Colonic mucosa (tissue), 4 donors: ENCODE results near the gene CDCP1. TPM values are rescaled to one million over a fixed set of nuclear protein-coding genes. Genes with fewer than 3 reads are reported as not detected.
A peak's percentile ranks its signal among the peaks of the same experiment; 100 is the strongest.

Experiments
- DNase-seq: peaks from one replicate; pipeline ENCODE4 v3.0.0-alpha.2; 2020
- H3K27ac ChIP-seq: fragments of 200-600 bp; one replicate; pipeline ENCODE4 v1.8.0; 2021
- H3K27me3 ChIP-seq: fragments of 200-600 bp; one replicate; pipeline ENCODE4 v1.8.0; 2021
- H3K36me3 ChIP-seq: fragments of 200-600 bp; one replicate; pipeline ENCODE4 v1.8.0; 2021
- H3K4me1 ChIP-seq: fragments of 200-600 bp; one replicate; pipeline ENCODE4 v1.8.0; 2021; ENCODE audit warnings: mild to moderate bottlenecking
- H3K4me3 ChIP-seq: fragments of 200-600 bp; one replicate; pipeline ENCODE4 v1.8.0; 2021
- H3K9ac ChIP-seq, 2 donors: one replicate each; pipeline ENCODE4 v1.7.0; 2013; ENCODE audit warnings: control low read depth in 2 of 2, low read depth in 2 of 2, low read length in 2 of 2
- H3K9me3 ChIP-seq: fragments of 200-600 bp; one replicate; pipeline ENCODE4 v1.8.0; 2021
- CTCF ChIP-seq: fragments of 200-600 bp; IDR thresholded peaks from one replicate; pipeline ENCODE4 v1.8.0; 2022; ENCODE audit warnings: antibody characterized with exemption, mild to moderate bottlenecking
- intact Hi-C: fragments of 100-400 bp; cut with DNase I; formaldehyde crosslinking; loops from one replicate; pipeline ENCODE4 v1.14.1; 2022
- total RNA-seq, 2 donors: library from RNA; stranded (reverse); fragmentation: NEBNext Ultra II Directional in 1 of 2; extraction: Animal tissue kit (Norgen Biotek cat#: 25700) in 1 of 2; gene quantifications; one replicate each; pipeline ENCODE4 v1.2.1, GENCODE V29; 2021
- donor health status: healthy.
- donor health status: DM: no; HTN: no; CAD: no.
- donor health status: DM: no; HTN: no; CAD: no.

The CDCP1 gene
- total RNA-seq, 2 donors from 2014 or later = 84.5 to 107 TPM

DNA sequence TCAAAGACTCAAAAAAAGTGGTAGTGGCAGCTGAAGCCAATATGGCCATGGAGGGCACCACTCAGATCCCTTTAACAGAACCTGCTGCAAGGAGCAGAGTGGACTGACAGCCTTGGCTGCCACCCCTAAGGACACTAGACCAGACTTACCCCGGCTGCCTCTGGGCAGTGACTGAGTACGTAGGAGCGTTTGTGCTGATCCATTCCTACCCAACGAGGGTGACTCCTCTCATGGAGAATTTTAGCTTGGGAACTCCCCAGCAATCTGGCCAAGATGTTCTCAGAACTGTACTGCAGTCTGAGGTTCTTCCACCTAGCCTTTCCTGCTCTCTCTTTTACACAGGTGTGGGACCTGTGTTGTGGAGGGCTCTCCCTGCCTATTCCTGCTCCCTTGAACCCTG is 97.9 kb downstream of the CDCP1 start:
- H3K27ac ChIP-seq = no peak overlapping the region
- intact Hi-C loops = no loop called here
- H3K4me3 ChIP-seq = no peak overlapping the region
- H3K36me3 ChIP-seq = no peaks in the 10 kb centered on the region
- H3K4me1 ChIP-seq = no peaks in the 10 kb centered on the region
- no peak overlapping the region for H3K9ac ChIP-seq
- no peaks in the 10 kb centered on the region for H3K9me3 ChIP-seq
- DNase-seq = no peak
- TF ChIP-seq CTCF = no peak
- H3K27me3 ChIP-seq = no peaks in the 10 kb centered on the region

GRCh38 chr3:45043728-45044299 is 102.4 kb downstream of the CDCP1 start:
- Histone ChIP-seq H3K9ac (no peak overlapping the region), H3K9me3 (no peaks in the 10 kb centered on the region), H3K4me3 (no peak overlapping the region), H3K4me1 (no peaks in the 10 kb centered on the region), H3K27ac (peak overlapping the region; percentile 18), H3K36me3 (no peaks in the 10 kb centered on the region), H3K27me3 (no peaks in the 10 kb centered on the region)
- no peak for TF ChIP-seq CTCF
- intact Hi-C loops = no loop called here
- no peak for DNase-seq

GRCh38 chr3:45042162-45042561 is 104.0 kb downstream of the CDCP1 start:
- intact Hi-C loops = no loop called here
- no peak for TF ChIP-seq CTCF
- Histone ChIP-seq H3K4me3 (no peak overlapping the region), H3K36me3 (no peaks in the 10 kb centered on the region), H3K27ac (no peak overlapping the region), H3K9me3 (no peaks in the 10 kb centered on the region), H3K9ac (no peak overlapping the region), H3K4me1 (no peaks in the 10 kb centered on the region), H3K27me3 (no peaks in the 10 kb centered on the region)
- no peak for DNase-seq

GRCh38 chr3:45041666-45042065 is 104.5 kb downstream of the CDCP1 start:
- intact Hi-C loops = no loop called here
- no peak for DNase-seq
- no peaks in the 10 kb centered on the region for H3K27me3 ChIP-seq
- no peak for TF ChIP-seq CTCF
- H3K4me3 ChIP-seq = no peak overlapping the region
- no peak overlapping the region for H3K27ac ChIP-seq
- H3K9ac ChIP-seq = no peak overlapping the region
- no peaks in the 10 kb centered on the region for H3K9me3 ChIP-seq
- H3K36me3 ChIP-seq = no peaks in the 10 kb centered on the region
- H3K4me1 ChIP-seq = no peaks in the 10 kb centered on the region

DNA sequence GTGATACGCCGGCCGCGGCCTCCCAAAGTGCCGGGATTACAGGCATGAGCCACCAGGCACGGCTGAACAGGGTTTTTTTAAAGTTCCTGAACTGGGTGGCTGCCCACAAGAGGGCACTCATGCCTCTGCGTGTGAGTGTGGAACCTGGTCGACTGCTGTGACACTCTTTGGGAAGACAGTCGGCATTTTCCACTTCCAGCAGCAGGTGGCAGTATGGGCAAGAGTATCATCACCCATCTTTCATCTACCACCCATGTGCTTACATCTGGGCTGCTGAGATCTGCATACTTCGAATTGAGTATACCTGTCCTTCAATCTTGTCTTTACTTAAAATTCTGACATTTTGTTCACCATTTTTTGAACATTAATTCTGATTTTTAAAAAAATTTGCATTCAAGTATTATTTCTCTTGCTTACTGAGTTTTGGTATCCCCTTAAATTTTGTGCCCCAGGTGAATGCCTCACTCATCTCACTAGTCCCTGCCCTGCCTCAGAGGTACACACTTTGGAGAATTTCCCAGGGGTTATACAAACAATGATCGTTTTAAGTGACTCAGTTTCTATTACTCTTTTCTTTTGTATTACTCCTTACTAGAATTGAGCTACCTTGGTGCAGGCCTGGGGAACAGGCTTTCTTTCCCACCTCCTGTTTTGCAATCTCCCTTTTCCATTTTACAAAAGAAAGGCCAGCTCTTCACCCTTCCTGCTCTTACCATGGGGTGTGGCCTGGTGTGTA is 108.3 kb downstream of the CDCP1 start:
- peak; percentile 90 for TF ChIP-seq CTCF
- Histone ChIP-seq H3K27me3 (no peaks in the 10 kb centered on the region), H3K9ac (no peak overlapping the region), H3K9me3 (no peaks in the 10 kb centered on the region), H3K4me1 (peaks cover 8% of the 10 kb centered on the region), H3K36me3 (no peaks in the 10 kb centered on the region), H3K4me3 (no peak overlapping the region), H3K27ac (no peak overlapping the region)
- peak; percentile 98 for DNase-seq
- intact Hi-C loops = loop anchor here (2.0 to 10.0 kb wide), 4 partner anchors 173 to 617 kb away; no protein-coding TSS in a partner anchor
